ENCODE results near the gene NSG2.

Gene NSG2

GRCh38 chr5:174058433-174059122 lies 13.1 kb downstream of the NSG2 start:
- in situ Hi-C loops (cut with MboI; ENCODE audit: low sequenced_read_pairs), result no loop called here

DNA sequence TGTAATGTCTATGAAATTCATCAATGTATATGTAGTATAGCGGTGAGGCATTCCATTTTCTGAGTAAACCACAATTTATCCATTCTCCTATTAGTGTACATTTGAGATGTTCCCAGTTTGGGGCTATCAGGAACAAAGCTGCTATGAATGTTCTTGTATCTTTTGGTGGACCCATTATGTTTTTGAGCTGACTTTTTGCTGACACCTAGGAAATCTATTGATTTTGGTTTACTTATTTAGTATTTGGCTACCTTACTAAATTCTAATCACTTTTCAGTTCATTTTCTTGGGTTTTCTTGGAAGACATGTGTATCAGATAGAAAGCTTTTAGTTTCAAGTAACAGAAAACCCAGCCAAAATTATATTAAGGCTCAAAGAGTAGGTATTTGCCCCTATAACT lies 13.7 kb downstream of the NSG2 start:
- in situ Hi-C loops (cut with MboI; ENCODE audit: low sequenced_read_pairs), result no loop called here

DNA sequence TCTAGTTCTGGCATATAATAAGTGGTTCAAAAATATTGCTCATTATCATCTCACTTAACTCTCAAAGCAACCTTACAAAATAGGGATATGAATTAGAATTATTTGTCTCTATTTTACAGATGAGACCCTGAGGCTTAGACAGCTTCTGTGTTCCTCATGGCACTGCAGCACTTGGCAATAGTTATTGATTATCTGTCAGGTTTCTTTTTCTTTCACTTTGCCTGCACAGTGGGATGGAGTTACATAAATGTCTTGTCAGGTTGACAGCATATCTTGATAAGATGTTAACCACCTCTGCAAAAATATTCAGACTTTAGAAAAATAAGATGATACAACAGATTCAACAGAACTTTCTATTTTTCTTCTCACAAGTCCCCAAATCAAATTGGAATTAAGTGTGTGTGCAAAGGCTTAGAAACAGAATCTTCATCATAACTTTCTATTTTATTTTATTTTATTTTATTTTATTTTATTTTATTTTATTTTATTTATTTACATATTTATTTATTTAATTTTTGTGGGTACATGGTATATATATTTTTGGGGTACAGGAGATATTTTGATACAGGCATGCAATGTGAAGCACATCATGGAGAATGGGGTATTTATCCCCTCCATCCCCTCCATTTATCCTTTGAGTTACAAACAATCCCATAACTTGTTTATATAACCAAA lies 17.7 kb downstream of the NSG2 start:
- in situ Hi-C loops (cut with MboI; ENCODE audit: low sequenced_read_pairs), result no loop called here

DNA sequence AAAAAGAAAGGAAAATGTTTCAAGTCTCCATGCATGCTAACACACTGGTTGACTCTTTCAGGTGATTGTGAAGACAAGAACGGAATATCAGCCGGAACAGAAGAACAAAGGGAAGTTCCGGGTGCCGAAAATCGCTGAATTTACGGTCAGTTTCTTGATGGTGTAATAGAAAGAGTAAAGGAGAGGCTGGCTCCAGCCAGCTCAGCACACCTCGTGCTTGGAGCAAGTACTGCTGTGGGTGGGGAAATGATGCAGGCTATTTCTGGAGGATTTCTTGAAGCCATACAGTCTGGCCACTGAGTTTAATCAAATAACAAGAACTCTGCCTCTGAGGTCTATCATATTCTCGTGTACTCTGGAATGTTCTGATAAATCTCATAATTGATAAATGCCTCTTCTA lies 18.7 kb downstream of the NSG2 start:
- in situ Hi-C loops (cut with MboI; ENCODE audit: low sequenced_read_pairs), result no loop called here

DNA sequence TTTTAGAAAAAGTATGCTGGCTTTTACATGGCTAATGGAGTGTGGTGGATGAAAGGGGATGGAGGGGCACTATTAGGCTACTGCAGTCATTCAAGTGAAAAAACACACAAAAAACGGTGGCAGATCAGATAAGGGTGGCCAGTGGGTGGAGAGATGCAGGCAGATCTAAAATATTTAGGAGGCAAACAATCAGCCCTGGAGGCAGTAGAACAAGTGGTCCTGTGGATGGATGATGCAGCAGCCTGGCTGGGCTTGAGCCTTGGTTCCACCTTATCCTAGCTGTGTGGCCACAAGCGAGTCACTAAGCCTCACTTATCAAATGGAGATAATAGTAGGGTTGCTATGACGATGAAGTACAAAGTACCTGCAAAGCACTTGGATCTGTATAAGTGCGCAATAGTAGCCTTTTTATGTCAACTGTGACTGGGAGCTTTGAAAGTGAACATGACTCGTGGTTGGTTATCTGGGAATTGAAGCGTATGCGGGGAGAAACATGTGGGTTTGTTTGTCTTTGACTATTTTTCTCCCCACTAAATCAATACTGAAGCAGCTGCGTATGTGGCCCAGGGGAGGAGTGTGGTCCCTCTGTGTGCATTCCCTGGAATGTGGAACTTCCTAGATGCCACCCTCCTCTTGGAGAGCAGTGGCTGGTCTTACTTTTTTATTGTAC lies 20.2 kb downstream of the NSG2 start:
- in situ Hi-C loops (cut with MboI; ENCODE audit: low sequenced_read_pairs), result no loop called here

GRCh38 chr5:174067499-174067898 lies 22.0 kb downstream of the NSG2 start:
- in situ Hi-C loops (cut with MboI; ENCODE audit: low sequenced_read_pairs), result no loop called here

DNA sequence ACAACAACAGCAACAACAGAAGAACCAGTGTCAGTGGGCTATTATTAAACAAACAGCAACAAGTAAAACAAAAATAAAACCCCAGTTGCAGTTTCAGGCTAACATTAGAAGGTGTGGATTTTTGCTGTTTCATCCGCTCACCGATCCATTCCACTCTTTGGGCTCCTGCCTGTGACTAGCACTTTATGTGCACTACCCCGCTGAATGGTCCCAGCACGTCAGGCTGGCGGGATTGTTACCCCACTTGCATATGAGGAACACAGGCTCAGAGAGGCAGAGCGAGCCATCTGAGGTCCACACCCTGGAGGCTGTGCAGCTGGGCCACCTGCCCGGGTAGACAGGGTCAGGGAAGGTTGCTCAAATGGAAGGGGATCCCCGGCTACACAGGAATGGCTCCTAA lies 26.0 kb downstream of the NSG2 start:
- in situ Hi-C loops (cut with MboI; ENCODE audit: low sequenced_read_pairs), result no loop called here

DNA sequence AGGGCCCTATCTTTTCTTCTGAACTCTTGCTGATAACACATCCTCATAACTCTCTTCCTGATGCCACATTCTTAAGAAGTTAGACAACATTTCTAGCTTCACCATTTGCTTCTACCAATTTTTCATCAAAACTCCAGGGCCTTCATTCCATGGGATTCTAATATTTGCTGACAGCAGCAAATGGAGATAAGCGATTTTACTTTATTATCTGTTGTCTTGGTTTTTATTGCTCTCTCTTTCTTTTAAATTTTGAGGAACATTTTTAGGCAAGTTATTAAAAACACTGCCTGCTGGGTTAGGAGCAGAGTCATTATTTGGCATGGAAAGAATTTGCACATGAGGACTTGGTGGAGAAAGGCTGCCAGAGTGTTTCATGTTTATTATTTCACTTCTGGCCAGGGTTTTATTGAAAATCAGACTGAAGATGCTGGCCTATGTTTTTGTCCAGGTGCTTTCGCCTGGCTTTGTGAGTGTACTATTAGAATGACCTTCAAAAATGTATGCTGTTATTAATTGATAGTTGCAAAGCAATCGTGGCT lies 27.7 kb downstream of the NSG2 start:
- in situ Hi-C loops (cut with MboI; ENCODE audit: low sequenced_read_pairs), result no loop called here

DNA sequence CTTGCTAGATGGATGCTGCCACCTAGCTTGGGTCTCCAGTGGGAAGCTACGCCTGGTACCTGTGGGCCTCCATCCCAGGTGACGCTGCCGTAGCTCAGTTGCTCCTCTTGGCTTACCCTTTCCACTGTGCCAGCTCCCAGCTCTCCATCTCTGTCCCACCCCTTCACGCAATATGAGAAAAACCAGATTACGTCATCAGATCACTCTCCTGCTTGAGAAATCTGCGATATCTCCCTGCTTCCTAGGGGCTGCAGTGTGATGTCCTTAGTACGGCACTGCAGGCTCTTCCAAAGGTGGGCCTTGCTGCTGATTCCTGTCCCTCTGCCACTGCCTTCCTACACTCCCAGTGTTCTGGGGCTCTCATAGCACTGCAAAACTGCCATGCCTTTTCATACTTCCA lies 28.9 kb downstream of the NSG2 start:
- in situ Hi-C loops (cut with MboI; ENCODE audit: low sequenced_read_pairs), result no loop called here

DNA sequence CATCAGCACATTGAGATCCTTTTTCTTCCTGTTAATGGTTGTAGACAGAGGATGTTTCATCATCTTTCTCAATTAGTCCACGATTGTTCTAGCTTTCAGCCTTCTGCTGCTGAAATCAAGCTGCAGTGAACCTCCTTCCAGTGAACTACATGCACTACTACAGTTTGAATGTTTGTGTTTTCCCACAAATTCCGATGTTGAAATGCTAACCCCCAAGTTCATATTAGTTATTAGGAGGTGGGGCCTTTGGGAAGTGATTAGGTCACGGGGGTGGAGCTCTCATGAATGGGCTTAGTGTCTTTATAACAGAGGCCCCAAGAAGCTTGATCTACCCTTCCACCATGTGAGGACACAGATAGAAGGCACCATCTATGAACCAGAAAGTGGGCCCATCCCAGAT lies 32.9 kb downstream of the NSG2 start:
- in situ Hi-C loops (cut with MboI; ENCODE audit: low sequenced_read_pairs), result no loop called here

DNA sequence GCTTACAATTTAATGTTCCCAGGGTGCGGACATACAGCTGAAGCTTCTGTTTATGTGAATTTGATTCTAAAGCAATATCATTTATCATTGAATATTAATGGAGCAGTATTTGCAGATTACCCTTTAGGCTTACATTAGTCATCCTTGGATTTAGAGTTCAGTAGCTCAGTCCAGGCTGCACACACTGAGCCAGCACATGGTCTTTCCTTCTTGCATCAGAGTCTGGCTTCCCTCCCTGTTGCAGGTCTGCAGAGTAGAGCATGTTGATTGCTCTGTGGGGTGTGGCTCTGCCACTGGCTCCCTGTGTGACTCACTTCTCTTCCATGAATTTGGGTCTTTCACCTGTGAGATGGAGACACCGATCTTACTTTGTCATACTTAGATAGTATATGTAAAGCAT lies 36.8 kb downstream of the NSG2 start:
- in situ Hi-C loops (cut with MboI; ENCODE audit: low sequenced_read_pairs), result no loop called here

GRCh38 chr5:174083056-174083827 lies 37.7 kb downstream of the NSG2 start:
- in situ Hi-C loops (cut with MboI; ENCODE audit: low sequenced_read_pairs), result no loop called here

DNA sequence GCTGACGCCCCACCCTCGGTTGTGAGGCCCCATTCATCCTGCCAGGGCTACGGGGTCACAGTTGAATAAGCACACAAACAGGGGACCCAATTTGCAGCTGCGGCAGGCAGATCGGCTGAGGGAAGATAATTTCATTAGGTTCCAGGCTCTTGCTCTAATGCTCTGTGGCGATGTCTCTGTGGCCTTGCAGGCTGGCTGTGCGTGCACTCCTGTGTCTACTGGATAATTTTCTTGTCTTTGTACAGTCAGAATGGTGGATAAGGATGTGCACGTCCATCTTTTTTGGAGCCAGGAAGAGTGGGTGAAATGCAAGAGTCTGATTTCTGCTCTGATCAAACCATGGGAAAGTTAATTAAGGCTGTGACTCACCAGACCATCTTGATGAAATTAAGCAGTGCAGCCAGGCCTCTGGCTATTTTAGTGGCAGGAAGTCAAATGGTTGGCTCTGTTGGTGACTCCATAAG lies 39.2 kb downstream of the NSG2 start:
- in situ Hi-C loops (cut with MboI; ENCODE audit: low sequenced_read_pairs), result no loop called here

DNA sequence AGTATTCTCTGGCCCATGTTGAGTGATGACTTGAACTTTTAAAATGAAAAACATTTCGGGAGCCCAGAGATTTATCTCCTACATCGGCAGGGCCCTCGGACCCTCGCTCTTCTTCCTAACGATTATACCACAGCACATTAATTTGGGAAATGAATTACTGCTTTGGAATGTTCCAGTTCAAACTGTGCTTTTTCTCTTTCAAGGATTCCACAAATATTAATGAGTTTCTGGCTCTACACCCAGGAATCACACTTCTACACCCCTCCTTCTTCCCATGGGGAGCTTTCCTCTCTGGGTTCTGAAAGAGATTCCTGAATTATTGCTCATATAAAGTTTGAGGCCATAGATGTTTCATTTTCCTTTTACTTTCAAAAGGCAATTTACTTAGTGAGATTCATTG lies 41.2 kb downstream of the NSG2 start:
- in situ Hi-C loops (cut with MboI; ENCODE audit: low sequenced_read_pairs), result no loop called here

DNA sequence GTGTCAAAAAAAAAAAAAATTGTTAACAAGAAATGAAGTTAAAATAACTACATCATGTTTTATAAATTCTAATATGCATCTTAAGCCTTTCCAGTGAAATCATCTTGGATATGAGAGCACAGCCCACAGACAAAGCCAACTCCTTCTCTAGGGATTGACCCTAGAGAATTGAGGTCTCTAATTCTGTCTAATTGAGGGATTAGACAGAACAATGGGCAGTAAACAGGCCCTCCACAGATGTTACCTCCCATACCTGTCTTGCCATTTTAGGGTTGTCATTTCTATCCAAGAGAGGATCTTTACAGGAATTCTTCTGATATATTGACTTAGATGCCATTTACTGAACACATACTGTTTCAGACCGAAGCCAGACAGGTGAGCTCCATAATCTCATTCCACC lies 42.3 kb downstream of the NSG2 start:
- in situ Hi-C loops (cut with MboI; ENCODE audit: low sequenced_read_pairs), result no loop called here

GRCh38 chr5:174090129-174090528 lies 44.6 kb downstream of the NSG2 start:
- in situ Hi-C loops (cut with MboI; ENCODE audit: low sequenced_read_pairs), result no loop called here

DNA sequence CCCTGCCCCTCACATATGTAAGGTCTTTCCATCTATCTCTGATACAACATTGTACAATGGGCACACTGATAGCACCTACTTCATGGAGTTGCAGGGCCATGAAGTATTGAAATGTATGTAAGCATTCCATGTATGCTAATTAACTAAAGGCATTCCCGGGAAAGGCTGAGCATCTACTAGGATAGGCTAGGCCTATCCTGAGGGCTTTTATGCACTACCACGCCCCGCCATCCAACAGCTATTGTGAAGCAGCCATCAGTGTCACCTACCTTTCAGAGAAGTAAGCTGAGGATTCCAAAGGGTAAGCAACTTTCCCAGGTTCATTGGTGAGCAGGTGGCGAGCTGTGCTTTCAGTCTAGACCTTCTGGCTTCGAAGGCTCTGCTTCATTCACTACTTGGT lies 47.6 kb downstream of the NSG2 start:
- in situ Hi-C loops (cut with MboI; ENCODE audit: low sequenced_read_pairs), result no loop called here

DNA sequence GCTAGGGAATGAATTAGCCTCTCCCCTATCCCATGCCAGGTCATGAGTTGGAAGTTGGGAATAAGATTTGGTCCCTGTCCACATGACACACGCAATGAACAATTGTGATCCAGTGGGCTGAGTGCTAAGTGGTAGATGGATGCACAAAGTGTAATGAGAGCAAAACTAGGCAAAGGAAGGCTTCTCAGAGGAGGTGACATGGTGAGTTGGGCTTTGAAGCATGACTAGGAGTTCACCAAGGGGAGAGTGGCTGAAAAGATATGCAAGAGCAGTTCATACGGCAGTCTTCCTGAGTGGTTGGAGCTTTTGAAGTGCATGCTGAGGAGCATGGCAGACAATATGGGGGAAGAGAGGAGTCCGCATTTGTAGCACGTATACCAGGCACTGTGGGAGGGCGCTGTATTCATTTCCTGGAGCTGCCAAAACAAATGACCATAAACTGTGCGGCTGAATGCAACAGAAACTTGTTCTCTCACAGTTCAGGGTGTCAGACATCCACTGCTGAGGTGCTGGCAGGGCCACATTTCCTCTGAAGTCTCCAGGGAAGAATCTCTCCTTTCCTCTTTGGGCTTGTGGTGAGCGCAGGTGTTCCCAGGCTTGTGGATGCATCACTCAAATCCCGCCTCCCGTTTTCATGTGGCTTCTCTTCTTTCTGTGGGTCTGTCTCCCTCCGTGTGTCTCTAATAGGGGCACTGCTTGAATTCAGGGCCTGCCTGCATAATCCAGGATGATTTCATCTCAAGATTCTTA lies 49.5 kb downstream of the NSG2 start:
- in situ Hi-C loops (cut with MboI; ENCODE audit: low sequenced_read_pairs), result no loop called here

GRCh38 chr5:174096619-174097018 lies 51.1 kb downstream of the NSG2 start:
- in situ Hi-C loops (cut with MboI; ENCODE audit: low sequenced_read_pairs), result no loop called here

DNA sequence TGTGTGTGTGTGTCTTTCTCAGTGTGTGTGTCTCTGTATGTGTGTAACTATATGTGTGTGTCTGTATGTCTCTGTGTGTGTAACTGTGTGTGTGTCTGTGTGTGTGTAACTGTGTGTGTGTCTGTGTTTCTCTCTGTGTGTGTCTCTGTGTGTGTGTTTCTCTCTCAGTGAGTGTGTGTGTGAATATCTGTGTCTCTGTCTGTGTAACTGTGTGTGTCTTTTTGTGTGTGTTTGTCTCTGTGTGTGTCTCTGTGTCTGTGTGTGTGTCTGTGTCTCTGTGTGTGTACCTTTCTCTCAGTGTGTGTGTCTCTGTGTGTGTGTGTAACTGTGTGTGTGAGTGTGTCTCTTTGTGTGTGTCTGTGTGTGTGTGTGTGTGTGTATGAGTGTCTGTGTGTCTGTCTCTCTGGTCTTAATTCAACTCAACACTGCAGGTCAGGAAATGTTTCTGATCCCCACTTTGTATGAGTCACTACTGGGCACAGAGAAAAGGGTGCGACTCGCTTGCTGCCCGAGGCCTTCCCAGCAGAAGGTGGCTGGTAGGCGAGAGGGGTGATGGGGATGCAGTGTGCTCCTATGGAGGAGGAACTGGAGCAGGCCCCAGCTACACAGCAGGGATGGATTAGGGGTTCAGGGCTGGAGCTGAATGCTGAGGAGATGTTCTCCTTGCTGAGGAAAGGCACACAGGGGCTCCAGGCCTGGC lies 52.1 kb downstream of the NSG2 start:
- in situ Hi-C loops (cut with MboI; ENCODE audit: low sequenced_read_pairs), result no loop called here

Data from HL-60/S4 treated with phorbol 12-myristate 13-acetate at 8.2 ng/mL for 4 days and 3 days (cell line).